Measurements from ENCODE around the gene KCTD6.

DNA sequence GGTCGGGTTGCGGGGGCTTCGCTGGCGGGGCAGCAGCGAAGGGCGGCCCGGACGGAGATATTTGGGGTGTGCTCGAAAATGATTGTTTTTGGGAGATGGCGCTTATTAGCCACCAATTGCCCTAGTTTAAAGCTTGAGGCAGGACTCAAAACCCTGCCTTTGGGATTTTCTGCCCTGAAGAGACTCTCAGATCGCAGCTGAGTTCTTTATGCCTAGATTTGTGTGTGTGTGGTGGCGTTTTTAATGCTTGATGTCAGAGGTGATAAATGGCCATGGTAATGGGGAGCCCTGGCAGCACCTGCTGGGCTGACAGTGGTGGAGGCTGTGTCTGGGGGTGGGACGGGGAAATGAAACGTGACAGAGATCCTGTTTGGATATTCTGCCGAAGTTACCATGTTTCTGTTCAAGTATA, 604 bp downstream of the KCTD6 start:
- TF ChIP-seq, protein P1, sequence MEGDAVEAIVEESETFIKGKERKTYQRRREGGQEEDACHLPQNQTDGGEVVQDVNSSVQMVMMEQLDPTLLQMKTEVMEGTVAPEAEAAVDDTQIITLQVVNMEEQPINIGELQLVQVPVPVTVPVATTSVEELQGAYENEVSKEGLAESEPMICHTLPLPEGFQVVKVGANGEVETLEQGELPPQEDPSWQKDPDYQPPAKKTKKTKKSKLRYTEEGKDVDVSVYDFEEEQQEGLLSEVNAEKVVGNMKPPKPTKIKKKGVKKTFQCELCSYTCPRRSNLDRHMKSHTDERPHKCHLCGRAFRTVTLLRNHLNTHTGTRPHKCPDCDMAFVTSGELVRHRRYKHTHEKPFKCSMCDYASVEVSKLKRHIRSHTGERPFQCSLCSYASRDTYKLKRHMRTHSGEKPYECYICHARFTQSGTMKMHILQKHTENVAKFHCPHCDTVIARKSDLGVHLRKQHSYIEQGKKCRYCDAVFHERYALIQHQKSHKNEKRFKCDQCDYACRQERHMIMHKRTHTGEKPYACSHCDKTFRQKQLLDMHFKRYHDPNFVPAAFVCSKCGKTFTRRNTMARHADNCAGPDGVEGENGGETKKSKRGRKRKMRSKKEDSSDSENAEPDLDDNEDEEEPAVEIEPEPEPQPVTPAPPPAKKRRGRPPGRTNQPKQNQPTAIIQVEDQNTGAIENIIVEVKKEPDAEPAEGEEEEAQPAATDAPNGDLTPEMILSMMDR (IDR thresholded peaks at IDR 0.05), result no peak
- TF ChIP-seq EZH2phosphoT487 (IDR thresholded peaks at IDR 0.05), result no peak

Data from neural progenitor cell (in vitro differentiated cells).